Erythroblast (primary cell): ENCODE measurements around the gene MFF.

ENCODE experiments used
- GATA1 ChIP-seq: IDR thresholded peaks from 2 replicates; pipeline ENCODE4 v1.6.1; 2011; ENCODE audit warnings: low read depth, mild to moderate bottlenecking, control low read depth, low read length, moderate library complexity
- POLR2A ChIP-seq: IDR thresholded peaks from 2 replicates; pipeline ENCODE4 v1.6.1; 2011; ENCODE audit warnings: mild to moderate bottlenecking, low read length

GRCh38 chr2:227376656-227377396, 51.8 kb downstream of the MFF start:
- TF ChIP-seq POLR2A (no peak), GATA1 (no peak)
